Stimulated activated naive CD8-positive, alpha-beta T cell treated with anti-CD3 and anti-CD28 coated beads, Interleukin-15, Interleukin-2, amounts not matched to agents 100 ng/mL and 50 ng/mL, for 24 hours (primary cell): ENCODE data around the gene IRF1.
A peak's percentile ranks its signal among the peaks of the same experiment; 100 is the strongest.
"Not testable (repeated sequence)": the region's sequence is repeated elsewhere in the genome, so short reads cannot be mapped to it uniquely, and the experiment has no call there.

ENCODE experiments used
- H3K27ac Mint-ChIP-seq: one replicate; pipeline ENCODE4 v1.8.0; 2021; ENCODE audit warnings: mild to moderate bottlenecking, mixed read lengths
- H3K27me3 Mint-ChIP-seq: one replicate; pipeline ENCODE4 v1.8.0; 2021; ENCODE audit warnings: mixed read lengths
- H3K36me3 Mint-ChIP-seq: one replicate; pipeline ENCODE4 v1.8.0; 2021; ENCODE audit warnings: low read depth, mixed read lengths
- H3K4me1 Mint-ChIP-seq: one replicate; pipeline ENCODE4 v1.8.0; 2021; ENCODE audit warnings: low read depth, mixed read lengths
- H3K4me3 Mint-ChIP-seq: one replicate; pipeline ENCODE4 v1.8.0; 2021; ENCODE audit warnings: mild to moderate bottlenecking, mixed read lengths
- H3K9me3 Mint-ChIP-seq: one replicate; pipeline ENCODE4 v1.8.0; 2021; ENCODE audit warnings: mixed read lengths

Gene IRF1

DNA sequence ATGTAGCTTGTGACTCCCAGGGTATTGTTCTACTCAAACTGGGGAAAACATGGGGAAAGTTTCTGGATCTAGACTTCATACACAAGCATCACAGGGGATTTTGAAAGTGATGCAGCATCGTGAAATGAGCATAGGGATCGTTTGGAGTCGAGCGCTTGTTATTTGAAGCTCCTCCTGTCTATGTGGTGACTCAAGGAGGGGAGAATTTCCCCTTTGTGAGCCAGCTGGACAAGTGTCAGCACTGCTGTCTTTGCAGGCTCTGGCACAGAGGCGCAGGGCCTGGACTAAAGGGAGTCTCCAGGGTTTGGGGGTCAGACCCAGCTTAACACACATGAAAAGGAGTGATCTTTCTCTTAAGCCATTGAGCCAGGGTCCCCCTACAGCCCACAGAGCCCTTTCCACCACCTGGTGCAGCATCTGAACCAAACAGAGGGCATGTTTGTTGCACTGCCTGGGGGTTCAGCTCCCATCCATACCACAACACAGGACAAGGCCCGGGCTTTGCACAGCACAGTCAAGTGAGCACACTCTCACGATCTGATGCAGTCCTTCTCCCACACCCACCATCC is 51.0 kb downstream of the IRF1 start:
- H3K36me3 Mint-ChIP-seq, result peaks cover 22% of the 10 kb centered on the region
- no peaks in the 10 kb centered on the region for H3K9me3 Mint-ChIP-seq
- H3K4me3 Mint-ChIP-seq, result peak overlapping the region; percentile 8
- H3K27ac Mint-ChIP-seq, result peak overlapping the region; percentile 24
- no peaks in the 10 kb centered on the region for H3K27me3 Mint-ChIP-seq
- H3K4me1 Mint-ChIP-seq, result peaks cover 94% of the 10 kb centered on the region

DNA sequence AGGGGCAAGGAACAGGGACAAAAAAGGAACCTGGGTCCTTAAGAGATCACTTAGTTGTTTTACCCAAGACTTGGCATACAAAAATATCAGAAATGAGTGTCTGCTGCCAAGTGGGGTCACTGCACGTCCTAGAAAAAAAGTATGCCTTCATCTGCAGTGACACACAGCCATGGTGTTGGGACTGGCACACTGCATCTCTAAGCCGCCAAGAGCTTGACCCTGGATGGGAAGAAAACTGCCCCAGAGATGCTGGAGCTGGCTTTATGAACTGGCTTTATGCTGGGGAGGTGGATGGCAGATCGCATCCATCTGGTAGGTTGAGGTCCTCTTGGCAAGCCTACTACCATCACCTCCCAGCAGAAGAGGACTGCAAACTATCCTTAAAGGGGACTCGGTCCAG is 51.7 kb downstream of the IRF1 start:
- no peaks in the 10 kb centered on the region for H3K9me3 Mint-ChIP-seq
- H3K4me1 Mint-ChIP-seq, result peaks cover 94% of the 10 kb centered on the region
- no peaks in the 10 kb centered on the region for H3K27me3 Mint-ChIP-seq
- H3K4me3 Mint-ChIP-seq, result no peak overlapping the region
- H3K36me3 Mint-ChIP-seq, result peaks cover 24% of the 10 kb centered on the region
- no peak overlapping the region for H3K27ac Mint-ChIP-seq

GRCh38 chr5:132438267-132438645 is 52.3 kb downstream of the IRF1 start:
- peaks cover 96% of the 10 kb centered on the region for H3K4me1 Mint-ChIP-seq
- peak overlapping the region; percentile 22 for H3K4me3 Mint-ChIP-seq
- not testable (repeated sequence) for H3K27me3 Mint-ChIP-seq, H3K9me3 Mint-ChIP-seq
- peaks cover 25% of the 10 kb centered on the region for H3K36me3 Mint-ChIP-seq
- peak overlapping the region; percentile 65 for H3K27ac Mint-ChIP-seq

GRCh38 chr5:132437604-132438266 is 52.8 kb downstream of the IRF1 start:
- Mint-ChIP-seq H3K4me1 (peaks cover 96% of the 10 kb centered on the region), H3K36me3 (peaks cover 30% of the 10 kb centered on the region), H3K27me3 (no peaks in the 10 kb centered on the region), H3K9me3 (no peaks in the 10 kb centered on the region), H3K4me3 (peak overlapping the region; percentile 22), H3K27ac (peak overlapping the region; percentile 87)

DNA sequence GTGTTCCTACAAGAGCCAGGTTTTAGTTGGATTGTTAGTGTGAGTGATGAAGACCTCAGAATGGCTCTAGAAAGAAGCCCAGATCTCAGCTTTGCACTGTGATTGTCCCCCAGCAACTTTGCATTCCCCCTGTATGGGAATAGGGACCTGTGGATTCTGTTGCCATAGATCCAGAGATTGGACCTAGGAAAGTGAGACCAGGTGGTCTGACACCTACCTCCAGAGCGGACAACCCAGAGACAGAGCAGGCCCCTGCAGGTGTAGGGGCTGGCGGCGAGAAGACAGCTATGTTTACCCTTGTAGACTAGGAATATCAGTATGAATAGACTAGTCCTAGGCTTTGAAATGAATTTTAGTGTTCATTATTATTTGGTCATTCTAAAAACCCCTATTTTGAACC is 53.6 kb downstream of the IRF1 start:
- peaks cover 37% of the 10 kb centered on the region for H3K36me3 Mint-ChIP-seq
- H3K4me3 Mint-ChIP-seq, result peak overlapping the region; percentile 12
- peaks cover 96% of the 10 kb centered on the region for H3K4me1 Mint-ChIP-seq
- peak overlapping the region; percentile 87 for H3K27ac Mint-ChIP-seq
- no peaks in the 10 kb centered on the region for H3K27me3 Mint-ChIP-seq
- H3K9me3 Mint-ChIP-seq, result no peaks in the 10 kb centered on the region

DNA sequence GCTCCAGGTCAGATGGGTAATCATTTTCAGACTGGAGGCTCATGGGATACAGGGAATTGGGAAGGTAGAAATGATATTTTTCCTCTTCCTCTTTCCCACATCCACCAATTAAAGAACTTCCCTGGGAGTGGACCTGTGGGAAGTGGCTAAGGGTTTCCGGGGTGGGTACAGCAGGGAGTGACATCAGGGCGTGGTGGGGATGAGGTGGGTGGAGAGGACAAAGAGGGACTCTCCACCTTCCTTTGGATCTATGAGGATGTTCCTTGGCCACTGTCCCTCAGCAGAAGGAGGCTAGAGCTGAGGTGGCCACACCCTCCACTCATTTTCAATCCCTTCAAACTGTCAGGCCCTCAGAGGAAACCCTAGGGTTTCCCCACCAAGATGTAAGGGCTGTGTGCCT is 54.7 kb downstream of the IRF1 start:
- Mint-ChIP-seq H3K9me3 (no peaks in the 10 kb centered on the region), H3K36me3 (peaks cover 44% of the 10 kb centered on the region), H3K27ac (no peak overlapping the region), H3K27me3 (no peaks in the 10 kb centered on the region), H3K4me1 (peaks cover 96% of the 10 kb centered on the region), H3K4me3 (no peak overlapping the region)

DNA sequence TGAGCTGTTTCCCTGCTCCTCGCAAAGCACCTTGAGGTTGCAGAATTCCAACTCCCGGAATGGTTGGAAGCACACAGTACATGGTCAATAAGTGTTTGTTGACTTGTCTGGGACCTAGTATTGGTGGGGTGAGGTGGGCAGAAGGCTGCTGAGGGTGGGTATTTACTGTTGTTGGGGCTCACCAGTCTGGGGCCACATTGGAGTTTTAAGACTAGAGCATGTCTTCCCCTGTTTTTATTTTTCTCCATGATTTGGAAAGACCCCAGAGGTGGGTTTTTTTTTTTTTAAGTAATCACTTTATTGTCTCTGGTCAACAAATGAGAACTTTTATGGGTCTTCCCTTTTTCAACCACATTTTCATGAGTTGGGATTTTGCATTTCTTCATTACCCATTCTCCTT is 55.1 kb downstream of the IRF1 start:
- Mint-ChIP-seq H3K27ac (no peak overlapping the region), H3K36me3 (peaks cover 45% of the 10 kb centered on the region), H3K27me3 (no peaks in the 10 kb centered on the region), H3K4me1 (peaks cover 96% of the 10 kb centered on the region), H3K9me3 (no peaks in the 10 kb centered on the region), H3K4me3 (no peak overlapping the region)

GRCh38 chr5:132434416-132435286 is 55.9 kb downstream of the IRF1 start:
- peaks cover 96% of the 10 kb centered on the region for H3K4me1 Mint-ChIP-seq
- peak overlapping the region; percentile 63 for H3K27ac Mint-ChIP-seq
- H3K36me3 Mint-ChIP-seq, result peaks cover 50% of the 10 kb centered on the region
- H3K4me3 Mint-ChIP-seq, result no peak overlapping the region
- no peaks in the 10 kb centered on the region for H3K9me3 Mint-ChIP-seq
- H3K27me3 Mint-ChIP-seq, result no peaks in the 10 kb centered on the region

DNA sequence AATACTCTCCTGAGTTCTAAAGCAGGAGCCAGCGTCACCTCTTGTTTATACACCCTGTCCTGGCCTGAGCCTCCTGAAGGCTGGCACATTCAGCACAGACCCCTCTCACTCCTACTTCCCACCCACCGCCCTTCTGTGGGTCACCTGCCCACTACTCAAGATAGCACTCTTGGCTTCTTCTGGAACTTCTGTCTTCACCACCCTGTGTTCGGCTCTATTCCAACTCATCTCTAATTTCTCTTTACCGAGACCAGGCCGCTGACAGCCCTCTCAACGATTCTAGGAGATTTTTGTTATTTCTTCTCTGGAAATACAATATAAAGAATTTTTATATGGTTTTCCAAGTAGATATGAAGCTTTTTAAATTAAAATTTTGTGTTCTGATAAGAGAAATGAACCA is 57.4 kb downstream of the IRF1 start:
- H3K27ac Mint-ChIP-seq, result peak overlapping the region; percentile 63
- H3K9me3 Mint-ChIP-seq, result no peaks in the 10 kb centered on the region
- peaks cover 48% of the 10 kb centered on the region for H3K36me3 Mint-ChIP-seq
- H3K4me1 Mint-ChIP-seq, result peaks cover 96% of the 10 kb centered on the region
- H3K4me3 Mint-ChIP-seq, result no peak overlapping the region
- no peaks in the 10 kb centered on the region for H3K27me3 Mint-ChIP-seq

- Mint-ChIP-seq H3K36me3 (peaks cover 48% of the 10 kb centered on the region), H3K9me3 (no peaks in the 10 kb centered on the region), H3K27ac (peak overlapping the region; percentile 73), H3K27me3 (no peaks in the 10 kb centered on the region), H3K4me3 (no peak overlapping the region), H3K4me1 (peaks cover 96% of the 10 kb centered on the region)
Measured at GRCh38 chr5:132431632-132432031, 58.9 kb downstream of the IRF1 start.
